Endometrium (tissue), 2 donors: ENCODE data around the gene TCHHL1.
A peak's percentile ranks its signal among the peaks of the same experiment; 100 is the strongest.
"Not testable (repeated sequence)": the region's sequence is repeated elsewhere in the genome, so short reads cannot be mapped to it uniquely, and the experiment has no call there.

Source experiments
- FAIRE-seq: peaks from 2 replicates; lab custom pipeline; 2012; peaks lifted over from hg19 to GRCh38; lab: Jason Lieb, UNC
- donor health status: control.
- donor health status: control.

The TCHHL1 gene

DNA sequence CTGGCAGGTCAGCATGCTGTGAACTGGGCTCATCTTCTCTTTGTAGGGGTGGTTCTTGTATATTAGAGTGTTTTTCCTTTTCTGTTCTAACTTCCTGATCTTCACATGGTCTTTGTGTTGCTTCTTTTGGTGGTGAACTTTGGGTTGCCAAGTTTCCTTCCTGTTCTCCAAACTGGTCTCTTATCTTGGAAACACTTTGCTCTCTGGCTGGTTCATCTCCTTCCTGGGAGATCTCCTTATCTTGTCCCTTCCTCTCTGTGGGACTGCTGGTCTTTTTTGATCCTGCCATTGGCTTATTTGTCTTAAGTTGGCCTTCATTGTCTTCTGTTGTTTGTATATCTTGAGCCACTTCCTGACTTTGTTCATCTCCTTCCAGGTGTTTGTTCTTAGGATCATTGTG is 2.1 kb downstream of the TCHHL1 start:
- FAIRE-seq = no peak

DNA sequence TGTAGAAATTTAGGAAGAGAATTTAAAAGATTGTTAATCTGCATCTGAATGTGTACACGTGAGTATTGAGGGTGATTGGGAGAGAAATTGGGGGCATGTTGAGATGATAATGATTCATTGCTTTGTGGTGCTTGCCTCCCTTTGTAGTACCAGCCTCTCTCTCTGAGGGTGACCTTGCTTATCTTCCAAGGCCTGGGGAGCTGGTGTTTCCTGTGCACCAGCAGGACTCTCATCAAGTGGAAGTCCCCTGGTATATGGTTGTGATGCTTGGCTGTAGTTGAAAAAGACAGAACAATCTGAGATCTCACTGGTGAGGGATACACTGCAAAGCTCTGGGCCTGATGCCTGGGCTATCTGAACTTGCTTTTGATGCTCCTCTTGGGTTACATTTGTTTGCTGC is 4.0 kb downstream of the TCHHL1 start:
- FAIRE-seq = no peak

DNA sequence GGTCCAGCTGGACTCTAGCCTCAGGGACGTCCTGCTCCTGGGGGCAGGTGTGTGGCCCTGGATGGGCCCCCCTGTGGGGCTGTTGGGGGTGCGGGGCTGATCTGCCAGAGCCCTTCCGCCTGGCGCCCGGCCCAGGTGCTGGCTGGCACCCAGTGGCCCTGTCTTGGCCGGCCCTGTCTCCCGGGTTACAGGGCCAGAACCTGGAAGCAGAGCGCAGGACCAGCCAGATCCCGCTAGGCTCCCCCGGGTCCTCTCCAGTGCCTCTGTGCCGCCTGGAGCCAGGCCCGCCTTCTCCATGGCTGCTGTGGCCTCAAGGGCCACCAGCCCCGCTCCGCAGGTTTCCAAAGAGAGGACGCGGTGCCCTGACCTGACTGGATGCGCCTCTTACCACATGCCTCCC is 7.8 kb downstream of the TCHHL1 start:
- not testable (repeated sequence) for FAIRE-seq

DNA sequence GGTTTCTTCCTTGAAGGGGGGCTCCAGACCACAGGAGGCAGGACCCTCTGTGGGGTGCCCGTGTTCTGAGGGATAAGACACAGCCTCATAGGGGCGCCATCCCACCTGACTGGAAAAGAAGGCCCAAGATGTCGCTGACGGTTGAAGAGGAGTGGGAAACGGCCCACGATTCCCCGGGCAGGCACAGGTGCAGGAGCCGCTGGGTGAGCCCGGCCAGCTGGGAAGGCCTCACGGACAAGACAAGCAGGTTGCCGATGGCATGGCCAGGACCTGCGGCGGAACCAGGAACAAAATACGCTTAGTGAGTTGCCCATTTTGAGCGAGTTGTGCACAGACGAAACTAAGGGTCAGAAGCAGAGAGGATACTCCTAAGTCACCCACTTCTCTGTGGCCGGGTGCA is 8.4 kb downstream of the TCHHL1 start:
- FAIRE-seq = not testable (repeated sequence)

DNA sequence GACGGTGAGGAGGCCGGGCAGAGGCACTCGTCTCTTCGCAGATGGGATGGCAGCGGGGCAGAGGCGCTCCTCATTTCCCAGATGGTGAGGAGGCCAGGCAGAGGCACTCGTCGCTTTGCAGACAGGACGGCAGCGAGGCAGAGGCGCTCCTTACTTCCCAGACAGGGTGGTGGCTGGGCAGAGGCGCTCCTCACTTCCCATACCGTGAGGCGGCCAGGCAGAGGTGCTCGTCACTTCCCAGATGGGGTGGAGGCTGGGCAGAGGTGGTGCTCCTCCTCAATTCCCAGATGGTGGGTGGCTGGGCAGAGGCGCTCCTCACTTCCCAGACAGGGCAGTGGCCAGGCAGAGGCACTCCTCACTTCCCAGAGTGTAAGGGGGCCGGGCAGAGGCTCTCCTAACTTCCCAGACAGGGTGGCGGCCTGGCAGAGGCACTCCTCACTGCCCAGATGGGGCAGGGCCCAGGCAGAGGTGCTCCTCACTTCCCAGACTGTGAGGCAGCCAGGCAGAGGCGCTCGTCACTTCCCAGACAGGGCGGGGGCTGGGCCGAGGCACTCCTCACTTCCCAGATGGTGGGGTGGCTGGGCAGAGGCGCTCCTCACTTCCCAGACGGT is 9.9 kb downstream of the TCHHL1 start:
- no peak for FAIRE-seq

DNA sequence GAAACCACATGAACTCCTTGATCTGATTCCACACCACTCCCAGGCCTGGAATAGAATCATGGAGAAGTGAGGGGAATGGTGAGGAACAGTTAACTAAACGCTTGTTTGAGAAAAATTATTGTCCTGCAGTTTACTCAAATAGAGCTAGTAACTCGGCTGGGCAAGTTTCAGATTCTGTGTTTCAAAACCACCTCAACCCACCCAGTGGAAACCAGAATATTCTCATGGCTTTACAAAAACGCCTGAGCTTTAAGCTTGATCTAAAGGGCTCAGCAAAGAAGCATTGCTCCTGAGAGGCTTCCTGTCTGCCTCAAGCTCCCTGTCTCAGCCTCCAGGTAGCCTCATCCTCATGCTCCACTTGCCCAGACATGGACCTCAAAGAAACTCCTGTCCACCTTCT is 16.6 kb downstream of the TCHHL1 start:
- no peak for FAIRE-seq

DNA sequence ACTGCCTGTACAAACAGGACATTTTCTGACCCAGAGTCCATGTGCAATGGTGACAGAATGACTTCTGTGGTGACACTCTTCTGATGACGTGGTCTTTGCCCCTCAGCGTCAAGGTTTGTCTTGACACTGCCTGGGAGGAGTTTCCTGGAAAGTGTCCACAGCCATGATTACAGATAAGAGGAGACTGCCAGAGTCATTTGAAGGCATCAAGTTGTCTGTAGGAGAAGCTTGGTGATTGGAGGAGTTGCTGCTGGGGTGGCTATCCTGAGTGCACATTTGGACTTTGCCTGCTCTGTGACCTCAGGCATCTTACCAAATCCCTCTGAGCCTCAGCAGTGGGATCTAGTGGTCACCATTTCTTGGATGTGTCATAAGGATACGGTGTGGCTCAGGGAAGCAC is 17.7 kb downstream of the TCHHL1 start:
- no peak for FAIRE-seq

DNA sequence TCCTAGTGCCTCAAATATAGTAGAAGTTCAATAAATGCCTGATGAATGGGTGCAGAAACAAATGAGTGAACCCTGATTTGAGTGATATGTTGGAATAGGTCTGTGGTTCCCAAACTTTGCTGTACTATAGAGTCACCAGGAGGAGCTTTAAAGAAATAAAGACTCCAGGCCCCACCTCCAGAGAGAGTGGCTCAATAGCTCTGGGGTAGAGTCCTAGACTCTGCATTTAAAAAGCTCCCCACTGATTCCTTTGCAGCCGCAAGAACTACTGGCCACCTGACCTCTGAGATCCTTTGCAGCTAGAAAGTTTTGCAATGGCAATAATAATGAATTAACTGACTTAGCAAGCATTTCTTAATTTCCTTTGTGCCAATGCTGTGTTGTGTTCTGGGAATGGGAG is 20.9 kb downstream of the TCHHL1 start:
- no peak for FAIRE-seq

DNA sequence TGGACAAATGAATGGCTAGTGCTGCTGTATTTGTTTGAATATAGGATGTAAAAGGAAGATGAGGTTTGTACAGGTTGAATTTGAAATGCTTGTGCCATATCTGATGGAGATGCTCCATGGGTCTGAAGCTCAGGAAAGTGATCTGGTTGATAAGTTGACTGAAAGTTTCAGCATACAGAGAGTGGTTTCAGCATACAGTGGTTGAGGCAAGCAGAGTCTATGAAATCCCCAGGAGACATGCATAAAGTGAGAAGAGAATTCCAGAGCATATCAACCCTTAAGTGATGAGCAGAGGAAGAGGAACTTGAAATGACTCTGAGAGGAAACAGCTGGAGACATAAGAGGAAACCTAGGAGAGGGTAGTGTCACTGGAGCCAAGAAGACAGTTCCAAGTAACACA is 21.7 kb downstream of the TCHHL1 start:
- no peak for FAIRE-seq

DNA sequence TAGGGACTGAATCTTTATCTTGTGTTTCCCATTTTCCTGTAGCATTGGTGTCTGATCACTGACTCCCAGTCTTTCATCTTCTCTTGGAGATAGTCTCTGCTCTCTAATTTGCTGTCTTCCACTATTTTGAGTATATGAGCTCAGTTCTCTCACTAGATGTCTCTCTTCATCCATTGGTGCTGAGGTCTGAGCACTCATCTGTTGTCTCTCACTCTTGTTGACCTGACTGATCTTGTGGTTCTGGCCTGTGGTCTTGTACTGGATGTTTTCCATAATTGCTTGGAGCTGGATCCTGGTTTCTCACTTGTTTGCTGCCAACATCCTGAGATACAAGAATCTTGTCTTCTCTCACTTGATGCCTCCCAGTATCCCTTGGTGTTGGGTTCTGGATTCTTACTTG is 26.9 kb downstream of the TCHHL1 start:
- no peak for FAIRE-seq

DNA sequence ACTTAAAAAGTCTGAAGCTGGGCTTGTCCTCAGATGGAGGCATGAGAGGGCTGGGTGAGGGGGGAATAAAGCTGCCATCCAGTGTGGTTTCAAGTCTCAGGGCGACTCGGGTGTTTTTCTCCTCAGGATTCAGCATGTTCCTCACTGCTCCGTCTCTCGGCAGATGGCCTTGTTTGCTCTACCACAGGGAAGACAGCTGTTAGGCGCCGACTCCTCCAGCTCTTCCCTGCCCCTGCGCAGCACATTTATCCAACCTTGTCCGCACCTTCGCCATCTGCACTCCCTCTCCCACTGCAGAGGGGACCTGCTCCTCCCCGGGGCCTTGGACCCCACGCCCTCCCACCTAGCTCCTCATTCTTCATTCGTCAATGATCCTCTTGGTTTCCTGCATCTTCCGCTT is 35.5 kb downstream of the TCHHL1 start:
- no peak for FAIRE-seq

DNA sequence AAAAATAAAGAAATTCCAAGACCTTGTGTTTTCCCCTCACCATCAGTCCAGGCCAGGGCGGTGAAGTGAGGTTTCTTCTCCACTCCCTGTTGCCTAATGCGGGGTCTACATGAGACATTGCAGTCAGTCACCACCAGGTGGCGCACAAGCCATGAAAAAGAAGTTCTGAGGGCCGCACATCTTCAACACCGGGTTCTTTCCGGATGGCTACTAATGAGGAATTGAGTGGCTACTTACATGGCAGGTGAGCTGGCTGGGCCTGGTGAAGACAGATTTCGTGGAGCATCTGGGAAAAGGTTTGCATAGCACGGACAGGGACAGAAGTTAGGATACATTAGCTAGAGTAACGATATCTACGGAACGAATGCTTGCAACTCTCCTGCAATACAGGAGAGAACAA is 36.3 kb downstream of the TCHHL1 start:
- FAIRE-seq = peak; percentile 46

DNA sequence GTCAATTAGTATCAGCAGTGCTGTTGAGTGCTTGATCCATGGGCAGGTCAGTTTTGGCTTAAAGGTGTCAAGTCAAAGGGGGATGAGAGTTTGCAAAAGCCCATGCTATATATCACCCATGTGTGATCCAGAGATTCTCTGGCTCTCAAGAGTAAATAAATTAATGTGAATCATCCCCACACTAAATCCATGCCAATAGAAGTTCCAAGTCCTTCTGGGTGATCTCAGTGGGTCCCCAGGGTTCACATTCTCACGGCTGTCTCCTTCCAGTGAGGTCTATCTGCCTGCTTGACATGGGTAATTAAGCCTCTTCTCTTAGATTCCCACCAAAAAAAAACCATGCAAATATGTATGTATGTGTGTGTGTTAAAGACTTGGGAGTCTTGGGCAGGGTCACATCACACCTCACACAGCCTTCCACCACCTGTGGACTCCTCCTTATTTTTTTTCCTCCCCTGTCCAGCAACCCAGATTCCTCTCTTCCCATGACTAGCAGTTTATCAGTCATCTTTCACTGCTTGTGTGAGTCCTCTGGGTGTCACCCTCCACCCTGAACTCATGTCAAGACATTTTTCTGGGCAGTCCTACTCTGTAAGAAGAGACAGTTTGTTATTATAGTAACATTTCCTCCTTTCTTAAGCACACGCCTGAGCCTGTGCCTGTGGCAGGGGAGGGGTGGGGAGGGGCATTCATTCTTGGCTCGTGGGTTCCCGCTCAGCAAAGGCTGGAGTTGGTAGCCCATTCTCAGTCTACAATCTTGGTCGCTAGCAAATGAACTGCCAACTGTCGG is 37.8 kb downstream of the TCHHL1 start:
- FAIRE-seq = no peak

DNA sequence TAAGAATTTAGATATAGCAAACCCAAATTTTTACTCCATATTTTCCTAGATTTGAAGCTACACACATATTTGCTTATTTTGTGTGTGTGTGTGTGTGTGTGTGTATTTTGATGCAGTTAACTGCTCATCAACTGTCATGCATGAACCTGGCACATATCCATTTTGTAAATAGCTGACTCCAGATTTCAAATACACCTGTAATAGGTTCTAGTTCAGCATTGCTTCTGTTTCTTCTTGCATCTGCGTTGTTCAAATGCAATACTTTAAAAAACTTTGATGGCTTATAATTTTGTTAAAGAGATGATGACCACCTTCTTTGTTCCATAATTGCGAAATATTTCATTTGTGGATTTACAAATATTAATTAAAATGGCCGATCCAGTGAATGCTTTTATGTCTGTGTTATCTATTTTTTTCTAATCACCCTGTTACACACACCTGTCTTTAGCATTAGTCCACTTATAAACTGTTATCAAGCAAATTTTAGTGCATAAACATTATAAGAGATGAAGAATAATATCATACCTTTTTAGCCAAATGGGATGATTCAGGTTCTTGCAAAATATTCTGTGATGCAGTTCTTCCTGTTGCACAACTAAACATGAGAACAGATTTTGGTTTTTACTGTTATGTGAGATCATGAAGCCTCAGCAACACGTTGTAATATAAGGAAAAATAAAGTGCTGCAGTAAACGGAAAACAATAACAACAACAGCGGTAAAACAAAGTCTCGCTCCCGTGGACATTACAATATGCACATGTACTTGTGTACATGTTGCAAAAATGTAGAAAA is 39.4 kb downstream of the TCHHL1 start:
- no peak for FAIRE-seq

DNA sequence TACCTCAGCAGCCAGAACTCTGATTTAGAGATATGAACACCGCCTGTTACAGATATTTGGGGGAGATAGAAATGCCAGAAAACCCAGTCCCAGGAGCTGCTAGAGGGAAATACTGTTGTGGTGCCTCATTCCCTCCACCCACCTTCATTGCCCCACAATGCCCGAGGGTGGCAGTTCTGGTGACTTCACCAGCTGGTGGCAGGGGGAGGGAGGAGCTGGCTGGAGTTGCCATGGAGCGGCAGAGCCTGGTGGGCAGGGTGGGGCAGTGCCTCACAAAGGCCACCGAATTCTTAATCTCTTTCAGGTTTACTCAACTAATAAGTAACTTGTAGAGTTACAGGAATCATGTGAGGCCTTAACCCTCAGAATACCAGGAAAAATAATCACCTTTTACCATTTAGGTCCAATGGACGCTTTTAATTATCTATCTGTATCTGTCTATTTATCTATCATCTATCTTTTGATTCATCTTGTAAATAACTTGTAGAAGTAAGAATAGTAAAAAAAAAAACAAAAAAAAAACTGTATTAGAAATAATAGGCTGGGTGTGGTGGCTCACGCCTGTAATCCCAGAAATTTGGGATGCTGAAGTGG is 40.4 kb downstream of the TCHHL1 start:
- FAIRE-seq = no peak

DNA sequence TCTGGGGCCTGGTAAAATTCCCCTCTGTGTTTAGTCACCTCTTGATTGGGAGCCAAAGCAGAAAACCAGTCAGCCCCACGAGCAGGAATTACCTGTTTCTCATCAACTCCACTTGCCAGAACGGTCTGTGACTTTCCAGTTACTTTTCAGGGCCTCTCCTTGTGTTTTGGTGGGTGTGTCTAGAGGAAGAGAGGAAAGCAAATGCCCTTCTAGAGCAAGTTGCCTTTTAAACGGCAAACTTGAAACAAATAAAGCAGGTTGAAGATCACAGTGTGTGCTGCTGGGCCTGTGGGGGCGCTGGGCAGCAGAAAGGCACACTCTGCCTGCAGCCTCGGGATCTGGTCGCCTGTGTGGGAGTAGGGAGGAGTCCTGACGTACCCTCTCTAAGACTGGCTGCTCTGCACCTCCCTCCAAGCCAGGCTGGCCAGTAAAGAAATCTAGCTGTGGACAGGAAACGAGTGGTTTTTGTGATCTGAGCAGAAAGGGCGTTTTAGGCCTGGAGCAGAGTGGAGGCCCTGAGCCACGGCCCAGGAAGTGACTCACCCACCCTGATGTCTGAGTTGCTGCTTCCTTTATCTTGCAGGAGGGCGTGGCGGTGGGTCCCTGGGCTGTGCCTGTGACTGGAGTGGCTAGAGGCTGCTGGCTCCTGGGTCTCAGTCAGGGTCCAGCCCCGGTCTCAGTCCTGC is 41.0 kb downstream of the TCHHL1 start:
- peak; percentile 77 for FAIRE-seq

DNA sequence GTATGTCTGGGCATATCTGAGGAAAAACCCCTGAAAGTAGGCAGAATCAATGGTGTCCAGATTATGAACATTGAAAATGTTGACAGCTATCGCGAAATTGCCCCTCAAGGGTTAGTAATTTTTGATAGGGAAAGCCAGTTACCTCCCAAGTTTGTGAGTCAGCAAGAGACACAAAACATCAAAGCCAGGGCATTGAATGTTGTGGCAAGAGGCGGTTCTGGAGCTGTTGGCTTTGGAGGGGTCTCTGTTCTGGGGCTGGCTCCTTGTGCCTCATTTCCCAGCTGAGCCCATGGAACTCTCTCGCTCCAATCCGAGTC is 41.5 kb downstream of the TCHHL1 start:
- FAIRE-seq = no peak

DNA sequence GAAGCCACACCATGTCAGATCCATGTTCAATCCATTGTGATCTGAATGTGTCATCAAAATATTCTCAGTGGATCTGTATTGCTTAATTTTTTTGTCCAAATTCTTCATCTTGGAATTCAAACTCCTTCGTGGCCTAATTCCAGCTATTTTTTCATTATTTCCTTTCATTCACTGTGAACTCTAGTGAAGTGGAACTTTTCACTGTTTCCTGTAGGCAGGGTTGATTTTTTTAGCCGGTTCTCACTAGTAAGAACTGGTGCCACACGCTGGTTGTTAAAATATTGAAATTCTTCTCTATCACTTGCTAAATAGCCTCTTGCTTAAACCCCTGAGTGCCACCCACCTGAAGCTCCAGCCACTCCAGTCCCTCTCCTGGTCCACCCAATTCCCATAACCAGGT is 44.5 kb downstream of the TCHHL1 start:
- no peak for FAIRE-seq

DNA sequence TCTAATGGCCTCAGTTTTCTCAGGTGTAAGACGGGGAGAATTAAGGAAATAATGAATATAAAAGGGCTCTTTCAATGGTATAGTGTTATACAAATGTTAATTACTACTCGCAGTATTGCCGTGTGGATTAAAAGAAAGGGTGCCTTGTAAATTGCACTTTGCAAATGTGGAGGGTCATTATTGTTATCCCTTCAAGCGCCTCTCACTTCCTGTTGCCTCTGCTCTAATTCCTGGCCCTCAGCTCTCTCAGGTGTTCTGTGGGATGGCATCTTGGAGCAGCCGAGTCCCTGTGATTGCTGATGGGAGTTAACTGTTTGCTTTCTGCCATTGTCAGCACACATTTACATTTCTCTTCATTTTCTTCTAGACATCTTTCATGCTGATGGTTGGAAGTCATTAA is 45.0 kb downstream of the TCHHL1 start:
- FAIRE-seq = no peak

DNA sequence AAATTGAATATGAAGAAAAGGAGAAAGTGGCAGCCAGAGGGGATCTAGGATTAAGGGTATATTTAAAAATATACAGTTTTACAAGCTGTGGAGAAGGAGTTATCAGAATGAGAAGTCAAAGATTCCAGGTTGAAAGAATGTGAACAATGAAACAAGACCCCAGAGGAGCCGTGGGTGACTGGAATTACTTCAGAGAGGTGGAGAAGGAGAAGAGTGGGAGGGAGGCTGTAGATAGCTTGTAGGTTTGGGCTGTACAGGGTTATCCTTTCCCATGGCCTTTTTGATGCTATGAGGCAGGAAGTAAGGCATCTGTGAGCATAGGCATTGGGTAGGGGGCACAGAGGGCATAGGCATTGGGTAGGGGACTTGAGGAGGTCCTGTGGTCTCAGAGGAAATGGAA is 46.8 kb downstream of the TCHHL1 start:
- no peak for FAIRE-seq

DNA sequence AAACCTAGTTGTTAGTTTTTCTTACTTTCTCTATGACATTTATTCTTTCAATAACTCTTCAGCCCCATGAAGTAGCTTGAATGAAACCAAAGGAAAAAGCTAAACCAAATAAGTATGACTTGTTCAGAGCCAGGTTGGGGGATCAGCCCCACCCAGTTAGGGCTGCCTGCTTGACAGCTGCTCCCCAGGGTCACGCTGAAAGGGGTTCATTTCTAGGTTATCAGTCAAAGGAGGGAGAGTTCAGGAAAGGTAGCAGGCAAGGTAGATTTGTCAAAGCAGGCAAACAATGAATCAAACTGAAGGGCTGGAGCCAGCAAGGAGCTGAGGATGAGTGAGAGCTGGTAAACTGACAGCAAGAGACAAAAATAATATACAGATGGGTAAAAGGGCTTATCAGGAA is 49.0 kb downstream of the TCHHL1 start:
- FAIRE-seq = no peak

DNA sequence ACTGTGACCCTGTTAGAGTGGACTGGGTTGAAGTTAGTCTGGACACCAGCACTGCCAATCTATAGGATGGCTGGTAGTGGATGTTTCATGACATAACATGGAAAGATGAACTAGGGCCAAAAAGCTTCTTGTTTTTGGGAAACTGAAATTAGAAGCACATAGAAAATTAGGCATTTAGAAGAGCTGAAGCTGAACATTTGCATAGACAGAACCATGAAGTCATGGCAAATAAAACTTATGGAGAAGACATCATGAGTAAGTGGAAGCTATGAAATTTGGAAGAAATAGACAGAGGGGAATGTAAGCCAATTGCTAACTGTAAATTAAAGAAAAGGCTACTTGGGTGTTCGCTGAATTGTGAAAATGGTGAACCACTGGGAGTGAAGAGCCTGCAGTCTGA is 49.4 kb downstream of the TCHHL1 start:
- FAIRE-seq = no peak

DNA sequence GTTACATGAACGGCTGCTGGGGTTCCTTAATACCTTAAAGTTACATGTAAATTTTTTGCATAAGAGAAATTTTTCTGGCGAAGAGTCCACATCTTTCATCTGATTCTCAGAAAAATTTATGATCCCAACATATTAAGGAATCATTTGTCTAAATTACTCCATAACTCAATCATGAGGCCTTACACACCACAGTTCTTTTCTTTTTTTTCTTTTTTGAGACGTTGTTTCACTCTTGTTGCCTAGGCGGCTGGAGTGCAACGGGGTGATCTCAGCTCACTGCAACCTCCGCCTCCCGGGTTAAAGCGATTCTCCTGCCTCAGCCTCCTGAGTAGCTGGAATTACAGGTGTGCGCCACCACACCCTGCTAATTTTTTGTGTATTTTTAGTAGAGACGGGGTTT is 50.0 kb downstream of the TCHHL1 start:
- no peak for FAIRE-seq
